Peyer's patch (tissue), 4 donors: ENCODE measurements around the gene IPO11. TPM values are rescaled to one million over a fixed set of nuclear protein-coding genes. Genes with fewer than 3 reads are reported as not detected.

Experiments
- DNase-seq, 3 donors: peaks; one replicate each; pipeline ENCODE4 v3.0.0-alpha.2; 2017 to 2019
- H3K27ac ChIP-seq, 4 donors: fragments of 200-600 bp; sonication (generic); one replicate each; pipeline ENCODE4 v1.5.1; 2016 to 2019
- H3K27me3 ChIP-seq, 2 donors: fragments of 200-600 bp; sonication (generic); one replicate each; pipeline ENCODE4 v1.5.1; 2019
- H3K36me3 ChIP-seq, 3 donors: fragments of 200-600 bp; sonication (generic); one replicate each; pipeline ENCODE4 v1.5.1; 2016 to 2019
- H3K4me1 ChIP-seq, 4 donors: fragments of 200-600 bp; sonication (generic); one replicate each; pipeline ENCODE4 v1.5.1; 2016 to 2019
- H3K4me3 ChIP-seq, 4 donors: fragments of 200-600 bp; sonication (generic); 1 replicate in 3 of 4; 2 replicates in 1 of 4; pipeline ENCODE4 v1.5.1; 2016 to 2019; ENCODE audit warnings: mild to moderate bottlenecking in 1 of 4
- H3K9me3 ChIP-seq, 4 donors: fragments of 200-600 bp; sonication (generic); one replicate each; pipeline ENCODE4 v1.5.1; 2016 to 2019; ENCODE audit warnings: mild to moderate bottlenecking in 1 of 4
- CTCF ChIP-seq, 6 experiments: fragments of 450-650 bp in 4 of 6; fragments of 200-600 bp in 2 of 6; sonication (generic) in 1 of 6; IDR thresholded peaks; one replicate each; pipeline ENCODE4 v1.5.1; 2017 to 2019; ENCODE audit warnings: antibody characterized with exemption in 6 of 6, mild to moderate bottlenecking in 3 of 6, moderate library complexity in 1 of 6
- POLR2A ChIP-seq, 2 donors: fragments of 450-650 bp; IDR thresholded peaks; one replicate each; pipeline ENCODE4 v1.5.1; 2017; ENCODE audit warnings: antibody characterized with exemption in 2 of 2, mild to moderate bottlenecking in 2 of 2, moderate library complexity in 2 of 2
- total RNA-seq, 4 donors: library from RNA; depleted of rRNA; stranded (reverse); fragments of >200 nt; gene quantifications; one replicate each; pipeline ENCODE4 v1.1.0, GENCODE V29; 2016

IPO11 gene
- total RNA-seq, 4 donors from 2014 or later, result 5.6 to 27.2 (median 13.1) TPM

GRCh38 chr5:62419609-62420008, 7.0 kb downstream of the IPO11 start:
- Histone ChIP-seq H3K36me3 (no peaks in the 10 kb centered on the region), H3K9me3 (no peaks in the 10 kb centered on the region), H3K27ac (no peak overlapping the region), H3K4me1 (no peaks in the 10 kb centered on the region), H3K27me3 (no peaks in the 10 kb centered on the region), H3K4me3 (no peak overlapping the region)
- no peak for DNase-seq
- TF ChIP-seq POLR2A (IDR thresholded peaks at IDR 0.05) (no peak), CTCF (IDR thresholded peaks at IDR 0.05) (no peak)

DNA sequence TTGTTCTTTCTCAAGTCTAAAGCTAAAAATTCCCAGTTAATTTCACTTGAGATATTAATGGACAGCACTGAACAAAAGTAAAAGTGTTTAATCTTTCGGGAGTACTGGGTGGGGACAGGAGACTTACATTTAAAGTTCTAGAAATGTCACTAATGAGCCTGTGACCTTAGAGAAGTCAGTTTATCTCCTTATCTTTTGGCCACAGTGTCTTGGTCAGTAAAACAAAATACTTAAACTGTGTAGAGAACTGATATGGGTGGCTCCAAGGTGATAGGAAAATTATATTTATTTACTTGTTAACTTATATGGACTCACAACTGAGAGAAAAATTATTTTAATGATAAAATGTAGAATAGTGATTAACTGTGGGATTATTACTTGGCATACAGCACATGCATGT, 8.9 kb downstream of the IPO11 start:
- Histone ChIP-seq H3K9me3 (no peaks in the 10 kb centered on the region), H3K27me3 (no peaks in the 10 kb centered on the region), H3K36me3 (no peaks in the 10 kb centered on the region), H3K27ac (no peak overlapping the region), H3K4me1 (no peaks in the 10 kb centered on the region), H3K4me3 (no peak overlapping the region)
- no peak for DNase-seq
- TF ChIP-seq CTCF (IDR thresholded peaks at IDR 0.05) (no peak), POLR2A (IDR thresholded peaks at IDR 0.05) (no peak)

DNA sequence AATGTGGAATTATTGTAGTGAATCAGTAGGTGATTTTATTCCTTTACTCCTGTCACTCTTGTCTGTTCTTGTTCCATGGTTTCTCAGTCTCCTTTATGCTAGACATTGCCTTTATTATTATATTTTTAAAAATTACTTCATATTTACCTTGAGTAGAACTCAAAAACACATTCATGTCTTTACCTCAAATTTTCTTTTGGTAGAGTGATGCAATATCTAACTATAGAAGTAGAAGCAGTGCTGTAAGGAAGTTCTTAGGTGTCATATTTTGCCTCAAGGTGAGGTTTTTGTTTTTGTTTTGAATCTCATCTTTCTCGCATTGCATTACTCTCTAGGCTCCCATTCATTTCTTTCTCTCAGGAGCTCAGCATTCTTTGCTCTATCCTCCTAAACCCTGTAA, 12.2 kb downstream of the IPO11 start:
- no peak for DNase-seq
- no peaks in the 10 kb centered on the region for H3K9me3 ChIP-seq
- TF ChIP-seq CTCF (IDR thresholded peaks at IDR 0.05) (no peak), POLR2A (IDR thresholded peaks at IDR 0.05) (no peak)
- H3K36me3 ChIP-seq, result no peaks in the 10 kb centered on the region
- no peaks in the 10 kb centered on the region for H3K4me1 ChIP-seq
- H3K4me3 ChIP-seq, result no peak overlapping the region
- no peak overlapping the region for H3K27ac ChIP-seq
- H3K27me3 ChIP-seq, result no peaks in the 10 kb centered on the region

DNA sequence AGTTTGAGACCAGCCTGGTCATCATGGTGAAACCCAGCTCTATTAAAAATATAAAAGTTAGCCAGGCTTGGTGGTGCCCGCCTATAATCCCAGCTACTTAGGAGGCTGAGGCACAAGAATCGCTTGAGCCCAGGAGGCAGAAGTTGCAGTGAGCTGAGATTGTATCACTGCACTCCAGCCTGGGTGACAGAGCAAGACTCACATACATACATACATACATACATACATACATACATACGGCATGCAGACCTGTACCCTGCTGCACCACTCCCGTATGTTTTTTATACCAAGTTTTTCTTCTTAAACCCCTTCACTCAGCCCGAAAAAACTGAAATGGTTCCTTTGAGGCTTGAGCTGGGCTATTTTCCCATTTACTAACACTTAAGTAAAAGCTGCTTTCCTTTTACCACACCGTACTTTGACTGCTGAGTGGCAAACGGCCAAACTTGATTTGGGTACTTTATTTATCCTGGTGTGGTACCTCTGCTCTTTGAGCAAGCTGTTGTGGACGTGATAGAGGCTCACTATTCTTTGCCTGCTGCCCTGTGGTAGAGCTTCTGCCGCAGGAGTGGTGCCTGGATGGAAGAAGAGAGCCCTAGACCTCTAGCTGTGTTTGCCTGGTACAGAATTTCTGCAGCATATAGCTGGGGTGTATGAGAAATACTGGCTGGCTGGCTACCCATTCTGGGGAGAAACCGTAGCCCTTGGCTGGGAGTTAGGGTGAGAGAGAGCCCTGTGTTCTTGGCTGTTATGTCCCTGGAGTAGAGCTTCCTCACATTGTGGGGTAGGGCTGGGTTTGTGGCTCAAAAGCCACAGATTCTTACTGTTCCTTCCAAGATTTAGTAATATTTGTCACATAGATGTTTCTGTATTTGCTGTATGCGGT, 19.4 kb downstream of the IPO11 start:
- no peaks in the 10 kb centered on the region for H3K9me3 ChIP-seq
- TF ChIP-seq POLR2A (IDR thresholded peaks at IDR 0.05), result no peak
- no peak for TF ChIP-seq CTCF (IDR thresholded peaks at IDR 0.05)
- no peaks in the 10 kb centered on the region for H3K27me3 ChIP-seq
- H3K4me3 ChIP-seq, result no peak overlapping the region
- no peak for DNase-seq
- no peaks in the 10 kb centered on the region for H3K36me3 ChIP-seq
- peaks cover 0 to 5% (median 0%) of the 10 kb centered on the region in 4 donors for H3K4me1 ChIP-seq
- H3K27ac ChIP-seq, result no peak overlapping the region

DNA sequence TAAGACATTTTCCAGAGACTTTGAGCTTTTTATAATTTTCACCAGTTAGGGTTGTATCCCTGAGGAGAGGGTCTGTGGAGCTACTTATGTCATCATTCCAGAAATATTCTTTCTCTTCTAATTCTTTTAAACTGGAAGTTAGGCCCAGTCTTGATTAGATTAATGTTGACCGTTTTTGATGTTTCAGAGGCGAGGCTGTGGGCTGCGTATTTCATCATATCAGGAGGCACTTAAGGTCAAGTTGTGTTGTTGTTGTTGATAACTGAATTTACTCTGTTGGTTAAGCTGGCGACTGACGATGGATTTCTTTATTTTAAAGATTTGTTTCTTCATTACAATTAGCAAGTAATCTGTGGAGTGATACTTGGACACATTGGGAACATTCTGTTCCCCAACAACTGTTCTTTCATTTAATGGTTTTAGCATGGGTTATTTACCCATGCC, 20.1 kb downstream of the IPO11 start:
- H3K27me3 ChIP-seq, result no peaks in the 10 kb centered on the region
- no peak for DNase-seq
- H3K4me3 ChIP-seq, result no peak overlapping the region
- H3K4me1 ChIP-seq, result peaks cover 0 to 5% (median 0%) of the 10 kb centered on the region in 4 donors
- TF ChIP-seq CTCF (IDR thresholded peaks at IDR 0.05) (no peak), POLR2A (IDR thresholded peaks at IDR 0.05) (no peak)
- no peaks in the 10 kb centered on the region for H3K9me3 ChIP-seq
- H3K36me3 ChIP-seq, result no peaks in the 10 kb centered on the region
- H3K27ac ChIP-seq, result no peak overlapping the region
